Chondrocyte (in vitro differentiated cells): ENCODE measurements around the gene HCRTR2. TPM values are rescaled to one million over a fixed set of nuclear protein-coding genes. Genes with fewer than 3 reads are reported as not detected.
"Not testable (repeated sequence)": the region's sequence is repeated elsewhere in the genome, so short reads cannot be mapped to it uniquely, and the experiment has no call there.

Experiments used
- DNase-seq: peaks from one replicate; pipeline ENCODE4 v3.0.0; 2021; ENCODE audit warnings: mixed read lengths, low spot score
- H3K27ac Mint-ChIP-seq: one replicate; pipeline ENCODE4 v1.8.0; 2021; ENCODE audit warnings: mild to moderate bottlenecking, moderate library complexity, mixed read lengths; ENCODE audit not compliant: unreplicated experiment
- H3K27me3 Mint-ChIP-seq: 2 replicates; pipeline ENCODE4 v1.8.0; 2021; ENCODE audit warnings: low read depth, mixed read lengths
- H3K36me3 Mint-ChIP-seq: 2 replicates; pipeline ENCODE4 v1.8.0; 2021; ENCODE audit warnings: low read depth, mixed read lengths
- H3K4me1 Mint-ChIP-seq: 2 replicates; pipeline ENCODE4 v1.8.0; 2021; ENCODE audit warnings: low read depth, mild to moderate bottlenecking, mixed read lengths
- H3K4me3 Mint-ChIP-seq: one replicate; pipeline ENCODE4 v1.8.0; 2021; ENCODE audit warnings: mild to moderate bottlenecking, moderate library complexity, mixed read lengths; ENCODE audit not compliant: unreplicated experiment
- H3K9me3 Mint-ChIP-seq: 2 replicates; pipeline ENCODE4 v1.8.0; 2021; ENCODE audit warnings: low read depth, mixed read lengths
- CTCF ChIP-seq: fragments of 200-600 bp; sonication (generic); IDR thresholded peaks from 2 replicates; pipeline ENCODE4 v1.5.0; 2021; ENCODE audit warnings: antibody characterized with exemption, mild to moderate bottlenecking, moderate library complexity
- total RNA-seq: library from RNA; stranded (reverse); gene quantifications from 3 replicates; pipeline ENCODE4 v1.2.1, GENCODE V29; 2021

Gene HCRTR2
- total RNA-seq, 1 donor from 2014 or later: not detected

- Mint-ChIP-seq H3K4me3 (no peak overlapping the region), H3K9me3 (no peaks in the 10 kb centered on the region), H3K27ac (no peak overlapping the region), H3K27me3 (peaks cover 7% of the 10 kb centered on the region), H3K36me3 (no peaks in the 10 kb centered on the region), H3K4me1 (no peaks in the 10 kb centered on the region)
- no peak for TF ChIP-seq CTCF
- DNase-seq: no peak
Measured at GRCh38 chr6:55227862-55228261, 53.5 kb downstream of the HCRTR2 start.

DNA sequence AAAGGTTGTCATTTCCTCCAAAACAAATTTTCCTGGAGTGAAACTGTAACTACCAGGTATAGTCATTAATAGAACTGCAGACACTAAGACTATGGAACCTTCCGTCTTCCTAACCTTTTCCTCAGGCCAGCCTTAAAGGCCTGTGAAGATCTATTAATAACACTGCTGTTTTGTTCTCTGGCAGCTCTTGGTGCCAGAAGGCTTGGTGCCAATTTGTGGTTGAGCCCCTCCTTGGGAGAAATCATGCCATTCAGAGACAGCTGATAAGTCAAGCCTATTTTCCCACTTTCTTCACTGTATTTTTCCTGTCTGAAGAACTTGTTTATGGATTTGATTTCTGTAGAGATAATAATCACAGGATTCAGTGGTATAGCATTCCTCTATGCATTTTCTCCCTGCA, 64.8 kb downstream of the HCRTR2 start:
- Mint-ChIP-seq H3K27me3 (peaks cover 2% of the 10 kb centered on the region), H3K4me1 (peaks cover 12% of the 10 kb centered on the region), H3K4me3 (no peak overlapping the region), H3K36me3 (no peaks in the 10 kb centered on the region), H3K27ac (no peak overlapping the region), H3K9me3 (no peaks in the 10 kb centered on the region)
- no peak for DNase-seq
- TF ChIP-seq CTCF: no peak

DNA sequence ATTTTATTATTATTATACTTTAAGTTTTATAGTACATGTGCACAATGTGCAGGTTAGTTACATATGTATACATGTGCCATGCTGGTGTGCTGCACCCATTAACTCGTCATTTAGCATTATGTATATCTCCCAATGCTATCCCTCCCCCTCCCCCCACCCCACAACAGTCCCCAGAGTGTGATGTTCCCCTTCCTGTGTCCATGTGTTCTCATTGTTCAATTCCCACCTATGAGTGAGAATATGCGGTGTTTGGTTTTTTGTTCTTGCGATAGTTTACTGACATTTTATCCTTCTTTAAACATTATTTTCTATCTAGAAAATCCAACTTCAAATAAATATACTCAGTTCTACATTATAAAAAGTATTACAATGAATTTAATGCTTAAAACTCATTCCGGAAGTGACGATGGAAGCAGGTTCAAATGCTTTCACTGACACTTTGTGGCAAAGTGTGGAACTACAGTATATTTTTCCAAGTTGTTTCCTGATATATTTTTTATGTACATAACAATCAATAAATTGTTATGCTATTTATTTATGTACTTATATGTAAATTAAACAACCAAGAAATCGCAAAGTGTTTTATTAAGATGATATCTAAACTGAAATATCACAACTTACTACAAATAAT, 66.8 kb downstream of the HCRTR2 start:
- H3K4me3 Mint-ChIP-seq, H3K9me3 Mint-ChIP-seq, H3K36me3 Mint-ChIP-seq, H3K27me3 Mint-ChIP-seq, DNase-seq, H3K27ac Mint-ChIP-seq: not testable (repeated sequence)
- peaks cover 12% of the 10 kb centered on the region for H3K4me1 Mint-ChIP-seq
- peak; percentile 85 for TF ChIP-seq CTCF

- Mint-ChIP-seq H3K27me3 (peaks cover 9% of the 10 kb centered on the region), H3K9me3 (no peaks in the 10 kb centered on the region), H3K36me3 (no peaks in the 10 kb centered on the region), H3K4me1 (no peaks in the 10 kb centered on the region), H3K4me3 (no peak overlapping the region), H3K27ac (no peak overlapping the region)
- TF ChIP-seq CTCF: no peak
- no peak for DNase-seq
Measured at GRCh38 chr6:55250400-55250799, 76.1 kb downstream of the HCRTR2 start.

- no peak overlapping the region for H3K4me3 Mint-ChIP-seq
- no peaks in the 10 kb centered on the region for H3K4me1 Mint-ChIP-seq
- no peak for DNase-seq
- H3K27ac Mint-ChIP-seq: no peak overlapping the region
- TF ChIP-seq CTCF: no peak
- peaks cover 4% of the 10 kb centered on the region for H3K27me3 Mint-ChIP-seq
- no peaks in the 10 kb centered on the region for H3K36me3 Mint-ChIP-seq
- no peaks in the 10 kb centered on the region for H3K9me3 Mint-ChIP-seq
Measured at GRCh38 chr6:55255113-55255512, 80.8 kb downstream of the HCRTR2 start.
